Rectal smooth muscle tissue (tissue), 1 donor: ENCODE results near the gene DNASE1L3.
"Not testable (repeated sequence)": the region's sequence is repeated elsewhere in the genome, so short reads cannot be mapped to it uniquely, and the experiment has no call there.

Experiments
- H3K27ac ChIP-seq: one replicate; pipeline ENCODE4 v1.7.0; 2013; ENCODE audit warnings: low read depth, low read length, inconsistent platforms
- H3K27me3 ChIP-seq: one replicate; pipeline ENCODE4 v1.7.0; 2013; ENCODE audit warnings: low read length; ENCODE audit not compliant: control insufficient read depth, insufficient read depth
- H3K36me3 ChIP-seq: one replicate; pipeline ENCODE4 v1.7.0; 2013; ENCODE audit warnings: low read length; ENCODE audit not compliant: control insufficient read depth, insufficient read depth
- H3K4me1 ChIP-seq: one replicate; pipeline ENCODE4 v1.7.0; 2013; ENCODE audit warnings: low read length; ENCODE audit not compliant: control insufficient read depth, insufficient read depth
- H3K4me3 ChIP-seq: one replicate; pipeline ENCODE4 v1.7.0; 2013; ENCODE audit warnings: low read length
- H3K9ac ChIP-seq: one replicate; pipeline ENCODE4 v1.7.0; 2013; ENCODE audit warnings: low read length

DNASE1L3 gene

DNA sequence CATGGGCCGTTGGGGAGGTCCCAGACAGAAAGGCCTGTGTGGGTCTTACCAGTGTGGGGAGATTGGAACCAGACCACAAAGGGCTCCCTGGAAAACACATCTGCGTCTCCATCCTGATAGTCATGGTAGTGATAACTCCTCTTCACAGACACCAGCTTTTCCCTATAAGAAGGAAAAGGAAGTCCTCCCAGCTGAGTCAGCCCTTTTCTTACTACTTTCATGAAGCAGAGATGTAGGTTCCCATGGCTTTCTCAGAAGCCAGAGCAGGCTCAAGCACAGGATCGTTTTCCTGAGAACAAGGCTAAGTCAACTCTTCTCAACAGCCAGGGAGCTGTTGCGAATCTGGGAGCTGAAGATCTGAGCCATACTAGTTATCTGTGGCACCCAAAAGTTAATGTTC, 6.1 kb downstream of the DNASE1L3 start:
- Histone ChIP-seq H3K36me3 (no peaks in the 10 kb centered on the region), H3K27ac (no peak overlapping the region), H3K9ac (no peak overlapping the region), H3K27me3 (no peaks in the 10 kb centered on the region), H3K4me1 (no peaks in the 10 kb centered on the region), H3K4me3 (no peak overlapping the region)

DNA sequence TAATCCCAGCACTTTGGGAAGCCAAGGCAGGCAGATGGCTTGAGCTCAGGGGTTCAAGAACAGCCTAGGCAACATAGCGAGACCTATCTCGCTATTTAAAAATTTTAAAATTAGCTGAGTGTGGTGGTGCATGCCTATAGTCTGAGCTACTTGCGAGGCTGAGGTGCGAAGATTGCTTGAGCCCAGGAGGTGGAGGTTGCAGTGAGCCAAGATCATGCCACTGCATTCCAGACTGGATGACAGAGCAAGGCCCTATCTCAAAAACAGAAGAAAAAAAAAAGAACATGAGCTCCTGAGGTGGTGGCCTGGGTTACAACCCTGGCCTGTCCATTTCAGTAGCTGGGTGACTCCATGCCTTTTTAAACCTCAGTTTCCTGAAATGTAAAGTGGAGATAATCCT, 7.2 kb downstream of the DNASE1L3 start:
- H3K36me3 ChIP-seq = no peaks in the 10 kb centered on the region
- no peaks in the 10 kb centered on the region for H3K4me1 ChIP-seq
- no peak overlapping the region for H3K4me3 ChIP-seq
- H3K9ac ChIP-seq = no peak overlapping the region
- H3K27me3 ChIP-seq = no peaks in the 10 kb centered on the region
- no peak overlapping the region for H3K27ac ChIP-seq

DNA sequence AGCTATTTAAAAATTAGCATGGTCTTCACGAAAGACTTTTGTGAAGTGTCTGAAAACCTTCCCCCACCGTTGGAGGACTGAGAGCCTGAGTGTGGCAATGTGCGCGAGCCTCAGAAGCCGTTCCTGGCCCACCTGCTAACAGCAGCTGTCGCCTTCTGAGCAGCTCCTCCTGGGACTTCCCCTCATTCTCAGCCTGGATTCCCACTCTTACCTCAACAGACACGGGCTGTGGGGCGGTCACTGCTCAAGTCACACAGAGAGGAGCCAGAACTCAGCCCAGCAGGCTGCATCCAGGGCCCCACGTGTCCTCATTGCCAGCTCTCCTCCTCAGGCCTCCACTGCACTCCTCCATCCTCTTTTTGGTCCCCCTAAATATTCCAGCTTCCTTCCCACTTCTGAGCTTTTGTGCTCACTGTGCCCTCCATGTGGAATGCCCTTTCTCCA, 7.8 kb downstream of the DNASE1L3 start:
- H3K27ac ChIP-seq = no peak overlapping the region
- no peak overlapping the region for H3K9ac ChIP-seq
- H3K27me3 ChIP-seq = no peaks in the 10 kb centered on the region
- no peaks in the 10 kb centered on the region for H3K36me3 ChIP-seq
- H3K4me1 ChIP-seq = no peaks in the 10 kb centered on the region
- H3K4me3 ChIP-seq = no peak overlapping the region

DNA sequence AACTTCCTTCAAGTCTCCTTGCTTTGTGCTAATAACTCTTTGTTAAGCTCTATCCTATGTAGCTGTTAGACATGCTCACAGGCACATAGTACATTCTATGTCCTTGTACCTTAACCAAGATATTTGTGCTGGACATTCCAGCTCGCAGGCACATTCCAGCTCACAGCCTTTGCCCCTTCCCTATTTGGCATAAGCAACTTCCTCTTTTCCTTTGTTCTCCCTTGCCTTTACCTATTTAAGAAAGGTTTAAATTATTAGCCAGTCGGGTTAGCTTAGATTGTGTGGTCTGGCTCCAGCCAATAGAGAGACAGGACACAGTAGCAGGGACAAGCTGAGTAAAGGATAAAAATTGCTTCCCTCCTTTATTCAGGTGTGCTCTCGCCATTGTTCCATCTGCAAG, 9.3 kb downstream of the DNASE1L3 start:
- H3K36me3 ChIP-seq, H3K27me3 ChIP-seq, H3K27ac ChIP-seq, H3K4me3 ChIP-seq, H3K9ac ChIP-seq, H3K4me1 ChIP-seq: not testable (repeated sequence)

DNA sequence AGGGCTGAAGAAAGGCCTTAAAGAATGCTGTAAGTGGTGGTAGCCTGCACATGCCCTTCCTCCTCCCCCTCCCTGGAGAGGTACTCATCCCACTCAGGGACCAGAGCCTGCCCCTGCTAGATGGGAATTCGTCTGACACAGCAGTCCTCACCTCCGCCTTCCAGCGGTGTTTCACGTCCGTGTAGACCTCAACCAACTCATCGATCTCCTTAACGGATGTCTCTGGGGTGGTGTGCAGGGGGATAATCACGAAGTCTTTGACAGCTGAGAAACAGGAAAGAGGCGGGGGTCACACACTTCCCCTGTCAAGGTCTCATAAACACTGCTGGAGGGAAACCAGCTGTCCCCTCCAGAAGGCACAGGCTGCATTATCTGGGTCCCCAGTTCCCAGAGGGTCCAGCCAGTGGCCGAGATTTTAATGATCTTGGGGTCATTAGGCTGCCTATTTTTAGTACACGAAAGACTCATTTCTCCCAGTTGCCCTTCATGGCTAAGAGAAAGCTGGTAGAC, 9.9 kb downstream of the DNASE1L3 start:
- Histone ChIP-seq H3K27me3 (no peaks in the 10 kb centered on the region), H3K4me1 (no peaks in the 10 kb centered on the region), H3K27ac (no peak overlapping the region), H3K4me3 (no peak overlapping the region), H3K36me3 (no peaks in the 10 kb centered on the region), H3K9ac (no peak overlapping the region)

DNA sequence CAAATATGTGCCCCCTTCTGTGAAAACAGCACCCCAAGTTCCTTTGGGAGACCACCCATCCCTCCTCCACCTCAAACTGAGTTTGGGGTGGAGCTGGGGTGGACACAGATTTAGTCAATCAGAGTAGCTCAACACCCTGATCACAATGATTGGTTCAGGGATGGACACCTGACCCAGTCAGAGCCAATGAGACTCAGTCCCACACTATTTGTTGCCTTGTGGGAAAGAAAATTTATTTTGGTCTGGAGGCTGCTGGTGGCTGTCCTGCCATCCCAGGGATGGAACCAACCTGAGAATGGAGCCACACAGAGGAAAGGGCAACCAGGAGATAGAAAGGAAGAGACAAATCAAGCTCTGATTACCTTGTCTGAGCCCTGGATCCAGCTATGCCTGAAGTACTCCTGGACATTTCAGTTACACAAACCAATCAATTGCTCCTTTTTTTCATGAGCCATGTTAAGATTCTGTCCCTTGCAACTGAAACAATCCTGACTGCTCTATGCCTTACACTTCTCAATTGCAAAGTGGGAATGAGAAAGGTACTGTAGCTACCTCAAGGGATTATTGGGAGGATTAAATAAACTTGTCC, 10.6 kb downstream of the DNASE1L3 start:
- Histone ChIP-seq H3K4me1 (no peaks in the 10 kb centered on the region), H3K27me3 (no peaks in the 10 kb centered on the region), H3K9ac (no peak overlapping the region), H3K27ac (no peak overlapping the region), H3K4me3 (no peak overlapping the region), H3K36me3 (no peaks in the 10 kb centered on the region)

DNA sequence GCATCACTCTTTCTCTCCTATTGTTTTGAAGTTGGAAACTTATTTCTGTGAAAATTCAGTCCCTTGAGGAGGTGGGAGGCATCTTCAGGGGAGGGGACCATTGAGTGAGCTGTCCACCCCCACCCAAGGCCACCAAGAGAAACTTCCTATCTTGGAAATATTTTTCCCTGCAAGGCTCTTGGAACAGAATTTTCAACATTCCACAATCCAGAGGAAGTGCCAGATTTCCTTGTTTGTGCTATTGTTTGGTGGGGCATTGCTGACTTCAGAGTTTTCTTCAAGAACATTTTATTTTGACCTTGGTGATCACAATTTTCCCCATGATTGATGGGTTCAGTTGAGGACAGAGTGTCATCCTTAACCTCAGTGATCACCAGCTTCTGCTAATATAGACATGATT, 12.0 kb downstream of the DNASE1L3 start:
- Histone ChIP-seq H3K9ac (no peak overlapping the region), H3K27ac (no peak overlapping the region), H3K4me1 (no peaks in the 10 kb centered on the region)

DNA sequence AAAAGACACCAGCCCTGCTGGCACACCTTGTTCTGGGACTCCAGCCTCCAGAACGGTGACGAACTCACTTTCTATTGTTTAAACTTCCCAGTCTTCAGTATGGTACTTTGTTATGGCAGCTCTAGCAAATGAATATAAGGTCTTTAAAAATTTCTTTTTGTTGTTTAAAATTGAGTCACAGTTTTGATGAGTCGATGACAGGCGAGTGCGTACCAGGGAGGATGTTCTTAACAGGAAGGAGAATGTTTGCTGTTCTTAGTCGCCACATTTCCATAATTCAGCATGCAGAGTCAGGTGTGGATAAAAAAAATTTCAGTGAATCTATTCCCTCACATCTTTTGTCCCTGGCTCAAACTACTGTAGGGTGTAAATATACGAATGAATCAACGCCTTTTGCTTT, 12.4 kb downstream of the DNASE1L3 start:
- Histone ChIP-seq H3K4me3 (no peak overlapping the region), H3K36me3 (no peaks in the 10 kb centered on the region), H3K27ac (no peak overlapping the region), H3K9ac (no peak overlapping the region), H3K4me1 (no peaks in the 10 kb centered on the region), H3K27me3 (no peaks in the 10 kb centered on the region)

More for the DNA sequence above, 12.0 kb downstream of the DNASE1L3 start:
- H3K36me3 ChIP-seq = no peaks in the 10 kb centered on the region
- no peaks in the 10 kb centered on the region for H3K27me3 ChIP-seq
- H3K4me3 ChIP-seq = no peak overlapping the region

DNA sequence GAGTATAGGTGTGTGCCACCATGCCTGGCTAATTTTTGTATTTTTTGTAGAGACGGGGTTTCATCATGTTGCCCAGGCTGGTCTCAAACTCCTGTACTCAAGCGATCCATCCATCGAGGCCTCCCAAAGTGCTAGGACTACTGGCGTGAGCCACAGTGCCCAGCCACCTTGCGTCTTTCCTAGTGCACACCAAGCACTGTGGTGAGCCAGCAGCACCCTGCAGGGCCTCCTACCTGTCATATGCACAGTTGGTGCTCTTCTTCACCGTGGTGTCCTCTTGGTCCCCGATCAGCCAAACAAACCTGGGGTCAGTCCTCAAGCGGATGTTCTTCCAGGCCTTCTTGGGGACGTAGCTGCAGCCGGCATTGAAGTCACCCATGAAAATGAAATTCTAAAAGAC, 13.2 kb downstream of the DNASE1L3 start:
- H3K36me3 ChIP-seq = no peaks in the 10 kb centered on the region
- no peak overlapping the region for H3K4me3 ChIP-seq
- no peaks in the 10 kb centered on the region for H3K4me1 ChIP-seq
- no peaks in the 10 kb centered on the region for H3K27me3 ChIP-seq
- H3K27ac ChIP-seq = no peak overlapping the region
- H3K9ac ChIP-seq = no peak overlapping the region

DNA sequence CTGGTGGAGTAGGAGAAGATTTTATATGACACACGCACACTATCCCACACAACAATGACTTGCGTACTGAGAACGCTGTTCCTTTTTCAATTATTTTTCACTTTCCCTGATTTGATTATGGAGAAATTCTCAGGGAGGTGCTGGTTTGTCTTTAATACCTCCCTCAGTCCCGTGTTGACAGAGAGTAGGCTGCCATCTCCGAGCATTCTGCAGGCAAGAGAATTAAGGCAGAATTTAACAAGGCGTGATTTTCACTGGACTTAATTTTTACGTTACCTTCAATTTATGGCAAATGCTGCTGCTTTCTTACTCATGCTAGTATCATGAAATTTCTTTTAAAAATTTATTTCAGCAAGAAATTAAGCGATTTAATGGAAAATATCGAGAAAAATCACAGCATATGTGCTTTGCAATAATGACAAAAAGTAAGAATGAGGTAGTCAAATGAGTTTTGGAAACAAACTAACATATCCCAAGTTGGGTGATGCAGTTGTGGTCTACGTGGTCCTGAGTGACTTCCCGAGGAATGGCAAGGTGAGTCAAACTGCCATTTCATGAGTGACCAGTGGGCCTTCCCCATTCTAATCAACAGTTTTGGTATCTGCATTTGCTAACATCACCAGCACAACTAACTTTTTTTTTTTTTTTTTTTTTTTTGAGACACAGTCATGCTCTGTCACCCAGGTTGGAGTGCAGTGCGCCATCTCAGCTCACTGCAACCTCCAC, 16.9 kb downstream of the DNASE1L3 start:
- no peaks in the 10 kb centered on the region for H3K4me1 ChIP-seq
- H3K36me3 ChIP-seq = no peaks in the 10 kb centered on the region
- H3K27me3 ChIP-seq = no peaks in the 10 kb centered on the region
- H3K27ac ChIP-seq = no peak overlapping the region
- no peak overlapping the region for H3K4me3 ChIP-seq
- no peak overlapping the region for H3K9ac ChIP-seq

DNA sequence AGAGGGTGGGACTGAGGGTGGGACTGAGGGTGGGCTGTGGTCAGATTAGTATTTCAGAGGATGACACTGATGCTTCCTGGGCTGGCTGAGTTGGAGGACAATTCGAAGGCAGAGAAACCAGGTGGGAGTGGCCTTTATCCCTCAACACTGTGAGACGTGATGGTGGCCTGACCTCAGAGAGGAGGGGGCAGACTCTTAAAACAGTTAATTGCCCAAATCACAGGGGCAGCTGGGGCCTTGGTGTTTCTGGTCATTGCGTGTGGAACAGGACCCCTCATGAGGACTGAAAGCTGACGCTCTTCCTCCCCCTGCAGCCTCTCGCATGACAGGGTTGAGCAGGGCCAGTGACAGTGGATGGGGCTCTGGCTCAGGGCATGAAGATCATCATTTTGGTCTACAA, 18.7 kb downstream of the DNASE1L3 start:
- no peak overlapping the region for H3K27ac ChIP-seq
- H3K4me1 ChIP-seq = no peaks in the 10 kb centered on the region
- H3K4me3 ChIP-seq = no peak overlapping the region
- H3K27me3 ChIP-seq = no peaks in the 10 kb centered on the region
- no peak overlapping the region for H3K9ac ChIP-seq
- H3K36me3 ChIP-seq = no peaks in the 10 kb centered on the region

DNA sequence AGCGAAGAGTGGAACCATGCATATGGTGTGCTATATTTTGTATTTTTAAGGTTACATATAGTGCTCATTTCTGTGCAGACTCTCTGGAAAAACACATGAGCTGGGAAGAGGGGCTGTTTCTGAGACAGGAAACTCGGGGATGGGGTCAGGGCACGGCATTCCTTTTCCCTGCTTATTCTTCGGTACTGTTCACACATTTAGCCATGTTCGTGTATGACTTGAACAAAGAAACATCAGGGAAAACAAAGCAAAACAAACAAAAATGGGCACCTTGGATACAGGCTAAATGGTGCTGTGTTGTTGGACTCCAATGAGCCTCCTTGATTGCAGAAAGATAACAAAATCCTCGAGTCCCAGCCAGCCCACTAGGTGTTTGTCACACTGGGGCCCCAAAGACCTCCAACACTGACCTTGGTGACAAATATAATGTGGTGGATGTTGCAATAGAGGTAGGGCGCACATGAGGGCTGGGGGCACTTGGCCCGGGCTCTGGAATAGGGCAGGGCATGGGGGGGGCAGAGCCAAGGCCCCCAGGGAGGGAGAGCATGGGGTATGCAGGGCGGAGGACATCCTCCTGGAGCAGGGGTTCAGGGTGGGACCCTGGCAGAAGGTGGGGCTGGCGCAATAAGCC, 19.3 kb downstream of the DNASE1L3 start:
- no peaks in the 10 kb centered on the region for H3K36me3 ChIP-seq
- no peak overlapping the region for H3K9ac ChIP-seq

More for the DNA sequence above, 19.3 kb downstream of the DNASE1L3 start:
- H3K4me1 ChIP-seq = no peaks in the 10 kb centered on the region
- no peak overlapping the region for H3K4me3 ChIP-seq
- H3K27ac ChIP-seq = no peak overlapping the region
- H3K27me3 ChIP-seq = no peaks in the 10 kb centered on the region
